Measurements from ENCODE around the gene TBC1D9.

GRCh38 chr4:140704964-140705363 lies 51.2 kb downstream of the TBC1D9 start:
- TF ChIP-seq, protein P1, sequence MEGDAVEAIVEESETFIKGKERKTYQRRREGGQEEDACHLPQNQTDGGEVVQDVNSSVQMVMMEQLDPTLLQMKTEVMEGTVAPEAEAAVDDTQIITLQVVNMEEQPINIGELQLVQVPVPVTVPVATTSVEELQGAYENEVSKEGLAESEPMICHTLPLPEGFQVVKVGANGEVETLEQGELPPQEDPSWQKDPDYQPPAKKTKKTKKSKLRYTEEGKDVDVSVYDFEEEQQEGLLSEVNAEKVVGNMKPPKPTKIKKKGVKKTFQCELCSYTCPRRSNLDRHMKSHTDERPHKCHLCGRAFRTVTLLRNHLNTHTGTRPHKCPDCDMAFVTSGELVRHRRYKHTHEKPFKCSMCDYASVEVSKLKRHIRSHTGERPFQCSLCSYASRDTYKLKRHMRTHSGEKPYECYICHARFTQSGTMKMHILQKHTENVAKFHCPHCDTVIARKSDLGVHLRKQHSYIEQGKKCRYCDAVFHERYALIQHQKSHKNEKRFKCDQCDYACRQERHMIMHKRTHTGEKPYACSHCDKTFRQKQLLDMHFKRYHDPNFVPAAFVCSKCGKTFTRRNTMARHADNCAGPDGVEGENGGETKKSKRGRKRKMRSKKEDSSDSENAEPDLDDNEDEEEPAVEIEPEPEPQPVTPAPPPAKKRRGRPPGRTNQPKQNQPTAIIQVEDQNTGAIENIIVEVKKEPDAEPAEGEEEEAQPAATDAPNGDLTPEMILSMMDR (IDR thresholded peaks at IDR 0.05), result no peak
- TF ChIP-seq ZFX (IDR thresholded peaks at IDR 0.05; ENCODE audit: borderline replicate concordance), result no peak

All from 22Rv1 (cell line).